ENCODE data around the gene RNU11.

- TF ChIP-seq, protein P1, sequence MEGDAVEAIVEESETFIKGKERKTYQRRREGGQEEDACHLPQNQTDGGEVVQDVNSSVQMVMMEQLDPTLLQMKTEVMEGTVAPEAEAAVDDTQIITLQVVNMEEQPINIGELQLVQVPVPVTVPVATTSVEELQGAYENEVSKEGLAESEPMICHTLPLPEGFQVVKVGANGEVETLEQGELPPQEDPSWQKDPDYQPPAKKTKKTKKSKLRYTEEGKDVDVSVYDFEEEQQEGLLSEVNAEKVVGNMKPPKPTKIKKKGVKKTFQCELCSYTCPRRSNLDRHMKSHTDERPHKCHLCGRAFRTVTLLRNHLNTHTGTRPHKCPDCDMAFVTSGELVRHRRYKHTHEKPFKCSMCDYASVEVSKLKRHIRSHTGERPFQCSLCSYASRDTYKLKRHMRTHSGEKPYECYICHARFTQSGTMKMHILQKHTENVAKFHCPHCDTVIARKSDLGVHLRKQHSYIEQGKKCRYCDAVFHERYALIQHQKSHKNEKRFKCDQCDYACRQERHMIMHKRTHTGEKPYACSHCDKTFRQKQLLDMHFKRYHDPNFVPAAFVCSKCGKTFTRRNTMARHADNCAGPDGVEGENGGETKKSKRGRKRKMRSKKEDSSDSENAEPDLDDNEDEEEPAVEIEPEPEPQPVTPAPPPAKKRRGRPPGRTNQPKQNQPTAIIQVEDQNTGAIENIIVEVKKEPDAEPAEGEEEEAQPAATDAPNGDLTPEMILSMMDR (conservative IDR thresholded peaks at IDR 0.05; ENCODE audit: low read depth, low read length) = no peak
- TF ChIP-seq EZH2 (IDR thresholded peaks at IDR 0.05; ENCODE audit: borderline replicate concordance, low read depth, low read length, poor library complexity, severe bottlenecking) = no peak
Measured at GRCh38 chr1:28666806-28667205, 18.4 kb downstream of the RNU11 start.

Data from A673 (cell line).